Right lobe of liver (tissue), 4 donors: ENCODE data around the gene PANK1.

Experiments used
- POLR2A ChIP-seq: fragments of 450-650 bp; IDR thresholded peaks from one replicate; pipeline ENCODE4 v1.6.1; 2017; ENCODE audit warnings: antibody characterized with exemption, mild to moderate bottlenecking
- TF ChIP-seq, protein P1 (sequence below), 4 donors: fragments of 200-600 bp in 3 of 4; fragments of 450-650 bp in 1 of 4; IDR thresholded peaks; one replicate each; pipeline versions ENCODE4 v1.5.1 to v1.8.0; 2016 to 2022; ENCODE audit warnings: antibody characterized with exemption in 4 of 4, mild to moderate bottlenecking in 2 of 4
- donor health status: DM: no; HTN: no; CAD: no.
- donor health status: DM: no; HTN: no; CAD: no.
- donor health status: DM: no; HTN: yes; CAD: no.

DNA sequence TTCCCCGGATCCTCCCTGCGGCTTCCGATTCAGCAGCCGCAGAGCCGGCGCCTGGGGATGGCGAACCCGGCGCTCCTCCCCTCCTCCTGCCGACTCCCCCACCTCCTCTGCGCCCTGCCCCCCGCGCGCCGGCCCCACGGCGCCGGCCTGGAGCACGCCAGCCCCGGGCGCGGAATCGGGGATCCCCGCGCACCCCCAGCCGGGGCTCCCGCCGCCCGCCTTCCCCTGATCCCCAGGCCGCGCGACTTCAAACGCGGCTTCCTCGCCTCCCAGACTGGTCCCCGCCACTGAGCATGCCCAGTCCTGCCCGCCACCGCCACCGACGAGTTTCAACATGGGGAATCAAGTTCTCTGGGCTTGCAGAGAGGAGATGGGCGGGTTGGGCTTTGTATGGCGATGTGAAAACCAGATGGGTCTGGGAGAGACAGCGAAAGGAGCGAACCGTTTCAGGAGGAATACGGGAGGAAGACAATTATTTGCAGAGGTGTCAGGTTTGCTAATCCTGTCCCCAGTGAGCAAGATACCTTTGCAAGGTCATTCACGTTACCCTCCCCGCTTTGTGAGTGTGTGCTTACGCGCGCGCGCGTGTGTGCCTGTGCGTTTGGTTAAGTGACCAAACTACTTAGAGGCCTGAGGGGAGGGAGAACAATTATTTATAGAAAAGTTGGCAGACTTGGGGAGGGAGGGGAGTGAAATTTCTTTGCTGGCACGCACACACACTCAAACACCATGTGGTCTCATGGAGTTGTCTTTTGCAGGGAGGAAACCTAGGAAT is at the start of gene PANK1:
- TF ChIP-seq POLR2A = peak; percentile 47
- TF ChIP-seq, protein P1, sequence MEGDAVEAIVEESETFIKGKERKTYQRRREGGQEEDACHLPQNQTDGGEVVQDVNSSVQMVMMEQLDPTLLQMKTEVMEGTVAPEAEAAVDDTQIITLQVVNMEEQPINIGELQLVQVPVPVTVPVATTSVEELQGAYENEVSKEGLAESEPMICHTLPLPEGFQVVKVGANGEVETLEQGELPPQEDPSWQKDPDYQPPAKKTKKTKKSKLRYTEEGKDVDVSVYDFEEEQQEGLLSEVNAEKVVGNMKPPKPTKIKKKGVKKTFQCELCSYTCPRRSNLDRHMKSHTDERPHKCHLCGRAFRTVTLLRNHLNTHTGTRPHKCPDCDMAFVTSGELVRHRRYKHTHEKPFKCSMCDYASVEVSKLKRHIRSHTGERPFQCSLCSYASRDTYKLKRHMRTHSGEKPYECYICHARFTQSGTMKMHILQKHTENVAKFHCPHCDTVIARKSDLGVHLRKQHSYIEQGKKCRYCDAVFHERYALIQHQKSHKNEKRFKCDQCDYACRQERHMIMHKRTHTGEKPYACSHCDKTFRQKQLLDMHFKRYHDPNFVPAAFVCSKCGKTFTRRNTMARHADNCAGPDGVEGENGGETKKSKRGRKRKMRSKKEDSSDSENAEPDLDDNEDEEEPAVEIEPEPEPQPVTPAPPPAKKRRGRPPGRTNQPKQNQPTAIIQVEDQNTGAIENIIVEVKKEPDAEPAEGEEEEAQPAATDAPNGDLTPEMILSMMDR (IDR thresholded peaks at IDR 0.05) = no peak
